Effector CD8-positive, alpha-beta T cell (primary cell): ENCODE data around the gene SOD3.

Experiments
- DNase-seq: peaks from one replicate; lab custom pipeline; 2025; lab: John Stamatoyannopoulos, UW

The SOD3 gene

DNA sequence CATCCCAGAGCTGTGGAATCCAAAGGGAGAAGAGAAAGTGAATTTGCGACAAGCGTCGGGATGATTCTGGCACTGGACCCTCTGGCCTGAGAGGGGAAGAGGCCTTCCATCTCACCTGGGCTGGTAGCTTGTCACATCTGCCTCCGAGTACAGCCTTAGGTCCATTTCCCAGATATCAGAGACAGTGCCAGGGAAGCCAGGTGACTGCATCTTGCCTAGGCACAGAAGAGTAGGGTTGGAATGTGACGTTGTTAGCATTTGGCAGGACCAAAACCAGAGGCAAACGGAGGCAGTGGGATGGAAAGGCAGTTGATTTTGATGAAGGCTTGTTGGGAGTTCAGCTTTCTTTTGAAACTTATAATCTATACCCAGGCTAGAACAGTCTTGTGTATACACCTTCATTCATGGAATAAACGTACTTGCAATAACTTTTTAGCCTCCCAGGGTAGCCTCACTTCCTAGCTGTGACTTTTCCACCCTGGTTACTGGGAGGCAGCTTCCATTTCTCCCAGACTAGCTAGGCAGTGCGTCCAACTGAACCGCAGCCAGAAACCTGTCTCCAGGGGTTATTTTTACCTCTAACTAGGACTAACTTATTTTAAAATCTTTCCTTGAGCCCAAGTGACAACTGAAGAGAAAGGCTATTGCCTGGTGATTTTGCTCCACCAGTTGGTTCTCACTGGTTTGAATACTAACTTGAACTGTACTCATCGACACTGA, 5.9 kb downstream of the SOD3 start:
- no peak for DNase-seq

DNA sequence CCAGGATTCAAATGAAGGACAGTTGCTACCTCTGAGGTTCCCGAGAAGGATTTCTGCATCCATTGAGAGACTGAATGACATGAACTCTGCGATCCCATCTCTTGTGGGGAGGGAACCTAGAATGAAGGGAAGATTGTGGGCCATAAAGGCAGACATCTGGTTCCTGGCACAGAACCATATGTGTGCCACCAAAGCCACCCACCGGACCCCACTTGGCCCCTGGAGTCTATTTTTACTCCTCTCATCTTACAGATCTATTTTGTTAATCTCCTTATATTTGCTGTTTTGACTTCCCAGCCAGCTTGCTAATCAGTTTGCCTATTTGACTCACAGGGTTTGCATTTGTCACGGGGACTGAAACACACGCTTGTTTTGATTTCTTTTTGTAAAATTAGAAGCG, 7.3 kb downstream of the SOD3 start:
- DNase-seq: no peak

DNA sequence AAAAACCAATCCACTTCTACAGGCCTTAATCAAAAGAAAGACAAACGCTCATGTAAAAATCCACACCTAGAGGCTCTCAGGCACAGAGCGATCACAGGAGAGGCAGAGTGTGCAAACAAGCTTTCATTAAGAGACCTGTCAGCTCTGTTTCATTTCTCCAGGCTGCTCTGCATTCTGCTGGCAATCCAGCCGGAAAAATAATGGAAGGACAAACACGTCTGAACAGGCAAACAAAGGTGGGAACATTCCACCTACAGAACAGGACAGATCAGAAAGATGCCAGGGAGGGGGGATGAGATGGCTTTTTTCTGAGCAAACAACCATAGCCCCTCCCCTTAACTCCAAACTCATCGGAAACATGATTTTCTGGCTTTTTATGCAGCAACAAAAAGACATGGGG, 9.7 kb downstream of the SOD3 start:
- no peak for DNase-seq

DNA sequence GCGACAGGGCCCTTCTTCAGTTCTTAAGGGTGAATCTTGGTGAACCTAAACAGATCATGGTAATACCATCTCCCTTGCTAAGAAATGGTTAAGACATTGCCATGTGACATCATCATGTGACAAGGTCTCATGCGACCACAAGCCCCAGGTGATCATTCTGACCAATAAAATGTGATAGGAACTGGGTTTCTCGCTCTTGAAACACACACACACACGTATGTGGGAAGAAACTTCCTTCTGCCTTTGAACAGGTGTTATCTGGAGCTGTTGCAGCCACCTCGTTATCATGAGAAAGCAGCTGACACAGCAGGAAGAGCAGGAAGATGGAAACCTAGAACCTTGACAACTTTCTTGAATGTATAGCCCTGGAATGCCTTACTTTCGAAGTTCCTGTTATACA, 10.2 kb downstream of the SOD3 start:
- no peak for DNase-seq

DNA sequence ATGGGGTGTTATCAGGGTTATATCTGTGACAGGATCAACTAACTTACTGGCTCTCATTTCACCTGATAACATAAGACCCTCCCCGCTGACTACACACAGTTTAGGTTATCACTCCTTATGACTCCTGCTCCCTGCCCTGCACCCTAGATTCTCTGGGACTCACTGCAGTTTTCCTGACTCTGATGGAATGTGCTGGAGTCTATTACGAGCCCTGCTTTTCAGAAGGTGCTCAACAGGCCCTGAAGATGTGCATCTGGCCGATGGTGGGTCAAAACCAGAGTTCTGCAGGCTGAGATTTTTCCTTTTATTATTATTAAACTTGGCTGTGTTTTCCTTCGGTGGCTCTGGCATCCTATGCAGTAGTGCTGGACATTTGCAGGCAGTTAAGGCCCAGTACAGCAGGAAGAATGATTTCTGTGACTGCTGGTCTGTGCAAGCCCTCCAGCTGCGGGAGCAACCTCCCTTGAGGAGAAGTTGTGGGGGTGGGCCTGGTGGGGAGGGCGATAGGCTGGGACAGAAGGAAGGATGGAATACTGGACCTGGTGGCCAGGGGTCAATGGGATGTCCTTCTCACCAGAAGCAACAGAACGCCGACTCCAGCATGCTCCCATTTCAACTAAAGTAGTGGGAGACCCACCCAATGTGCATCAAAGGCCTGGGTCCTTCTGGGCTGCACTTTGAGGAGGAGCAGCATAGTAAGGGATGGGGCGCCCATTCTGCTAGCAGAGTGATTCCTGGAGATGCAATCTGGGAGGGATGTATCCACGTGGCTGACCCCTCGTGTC, 11.0 kb downstream of the SOD3 start:
- DNase-seq: no peak

DNA sequence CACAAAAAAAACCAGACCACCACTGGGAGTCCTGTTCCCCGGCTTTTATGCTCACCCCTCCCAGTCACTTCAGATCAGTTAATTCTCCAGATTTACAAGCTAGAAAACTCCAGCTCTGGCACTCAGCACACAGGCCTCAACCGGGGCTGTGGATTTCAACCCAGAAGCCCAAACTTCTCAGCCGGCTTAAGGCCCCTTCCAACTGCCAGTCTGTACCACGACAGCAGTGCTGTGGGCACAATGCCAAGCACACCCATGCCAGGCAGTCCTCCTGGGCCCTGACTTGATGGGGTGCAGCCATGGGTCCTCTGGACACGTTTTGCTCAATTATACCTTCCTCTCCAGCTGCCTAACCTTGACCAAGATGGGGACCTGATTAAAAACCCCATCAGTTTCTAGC, 12.2 kb downstream of the SOD3 start:
- DNase-seq: no peak

DNA sequence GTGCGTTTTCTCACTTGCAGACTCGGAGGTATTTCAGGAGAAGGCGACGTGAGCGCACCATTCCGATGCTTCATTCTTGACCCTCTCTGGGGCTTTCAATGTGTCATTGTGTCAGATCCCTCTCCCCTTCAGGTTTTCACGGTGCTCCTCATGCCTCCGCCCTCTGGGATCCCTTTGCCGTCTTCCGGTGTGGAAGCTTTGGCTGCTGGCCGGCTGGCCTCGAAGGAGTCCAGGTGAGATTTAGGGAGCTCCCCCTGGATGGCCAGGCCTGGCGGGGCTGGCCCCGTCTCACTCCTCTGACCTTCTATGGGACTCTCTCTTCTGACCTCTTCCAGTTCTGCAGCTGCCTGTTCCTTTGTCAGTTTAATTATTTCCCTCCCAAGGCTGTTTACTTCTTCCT, 12.9 kb downstream of the SOD3 start:
- DNase-seq: no peak

DNA sequence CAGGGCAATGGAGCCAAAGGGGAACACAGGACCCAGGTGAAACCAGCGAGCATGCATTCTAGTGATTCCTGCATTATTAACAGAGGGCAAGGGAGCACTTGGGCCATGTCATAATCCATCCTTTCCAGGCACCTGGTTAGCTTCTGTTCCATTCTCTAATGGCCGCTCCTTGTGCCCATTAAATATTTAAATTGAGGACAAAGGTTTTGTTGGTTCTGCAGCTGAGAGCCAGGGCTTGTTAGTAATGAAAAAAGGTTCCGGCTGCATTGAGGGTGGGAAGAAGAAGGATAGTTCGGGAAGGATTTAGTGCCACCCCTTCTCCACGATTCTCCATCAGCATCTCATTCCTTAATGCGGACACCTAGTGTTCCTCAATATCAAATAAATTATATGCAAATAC, 13.6 kb downstream of the SOD3 start:
- DNase-seq: no peak

DNA sequence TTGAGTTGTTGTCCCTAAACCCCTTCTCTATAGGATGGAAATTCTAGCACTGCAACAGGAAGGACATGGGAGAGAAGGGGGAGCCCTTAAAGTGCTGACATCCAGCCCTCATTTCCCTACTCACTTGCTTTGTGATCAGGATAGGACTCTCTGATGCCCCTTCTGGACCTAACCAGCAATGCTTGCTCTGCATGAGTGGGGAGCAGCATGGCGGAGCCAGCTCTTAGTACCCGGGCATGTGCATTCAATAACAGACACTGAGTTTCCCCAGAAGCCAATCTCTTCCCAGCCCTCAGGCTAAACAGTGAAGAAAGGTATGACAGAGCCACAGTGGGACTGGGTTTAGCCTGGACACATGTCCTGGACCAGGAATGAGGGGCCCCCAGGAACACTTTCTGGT, 14.0 kb downstream of the SOD3 start:
- DNase-seq: no peak

DNA sequence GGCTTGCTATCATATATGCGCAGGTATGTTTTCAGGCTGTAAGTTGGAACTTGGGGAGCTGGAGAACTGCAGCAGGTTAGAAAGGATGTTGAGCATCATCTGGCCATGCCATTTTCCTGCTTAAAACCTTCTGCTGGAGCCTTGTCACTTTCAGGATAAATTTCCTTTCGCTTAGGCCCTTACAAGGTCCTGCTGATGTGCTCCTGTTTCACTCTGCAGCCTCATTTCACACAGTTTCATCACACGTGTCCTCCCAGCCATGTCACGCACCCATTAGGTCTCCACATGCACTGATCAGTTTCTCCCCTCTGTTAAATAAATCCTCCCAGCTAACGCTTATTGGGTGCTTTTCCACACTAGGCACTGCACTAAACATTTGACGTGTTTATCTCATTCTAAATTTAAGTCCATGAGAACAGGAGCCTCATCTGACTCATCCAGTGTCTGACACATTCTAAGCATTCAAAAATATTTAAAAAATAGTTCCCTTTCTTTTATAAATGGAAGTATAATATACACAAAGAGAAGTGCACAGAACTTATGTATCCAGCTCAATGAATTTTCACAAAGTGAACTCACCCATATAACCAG, 14.5 kb downstream of the SOD3 start:
- DNase-seq: no peak

DNA sequence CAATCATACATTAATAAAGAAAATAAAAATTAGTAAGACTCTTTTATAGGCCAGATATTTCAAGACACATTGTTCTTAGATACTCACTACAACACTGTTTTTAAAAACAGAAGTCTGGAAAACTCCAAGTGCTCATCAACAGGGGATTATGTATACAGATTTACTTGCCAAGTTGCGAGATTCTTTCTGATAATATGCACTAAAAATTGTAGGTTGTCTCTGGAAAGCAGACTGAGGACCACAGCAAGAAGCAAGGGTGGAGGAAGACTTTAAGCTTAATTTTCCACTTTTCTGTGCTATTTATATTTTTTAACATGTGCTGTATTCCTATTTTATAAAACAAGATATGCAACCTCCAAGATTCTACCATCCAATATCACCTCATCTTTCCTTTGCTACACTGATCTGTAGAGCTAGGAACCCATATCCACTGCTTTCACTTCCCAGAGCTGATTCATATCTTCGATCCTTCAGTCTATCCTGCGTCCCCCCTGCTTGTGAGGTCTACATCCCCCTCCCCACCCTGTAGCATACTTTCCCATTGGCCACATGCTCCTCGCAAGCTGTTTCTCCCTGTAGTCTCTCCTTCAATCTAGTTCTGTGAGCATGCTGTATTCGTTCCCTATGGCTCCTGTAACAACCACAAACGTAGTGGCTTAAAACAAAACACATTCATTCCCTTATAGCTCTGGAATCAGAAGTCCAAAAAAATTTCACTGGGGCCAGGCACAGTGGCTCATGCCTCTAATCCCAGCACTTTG, 15.7 kb downstream of the SOD3 start:
- DNase-seq: no peak

DNA sequence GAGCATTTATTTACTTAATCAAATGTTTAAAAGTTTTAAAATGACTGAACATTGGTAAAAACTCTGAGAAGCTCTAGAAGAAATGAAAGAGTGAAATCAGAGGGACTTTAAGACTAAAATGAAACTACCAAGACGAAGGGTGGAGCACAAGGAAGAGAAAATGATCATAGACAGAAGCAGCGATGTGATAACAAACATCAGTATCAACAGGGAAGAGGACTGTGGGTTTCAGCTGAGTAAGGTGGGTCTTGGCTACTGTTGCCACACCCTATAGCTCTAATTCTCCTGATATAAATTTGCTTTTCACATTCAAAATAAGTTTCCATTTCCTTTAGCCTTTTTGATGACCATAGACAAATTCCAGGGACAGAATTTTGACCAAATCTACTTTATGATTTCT, 18.4 kb downstream of the SOD3 start:
- DNase-seq: no peak

DNA sequence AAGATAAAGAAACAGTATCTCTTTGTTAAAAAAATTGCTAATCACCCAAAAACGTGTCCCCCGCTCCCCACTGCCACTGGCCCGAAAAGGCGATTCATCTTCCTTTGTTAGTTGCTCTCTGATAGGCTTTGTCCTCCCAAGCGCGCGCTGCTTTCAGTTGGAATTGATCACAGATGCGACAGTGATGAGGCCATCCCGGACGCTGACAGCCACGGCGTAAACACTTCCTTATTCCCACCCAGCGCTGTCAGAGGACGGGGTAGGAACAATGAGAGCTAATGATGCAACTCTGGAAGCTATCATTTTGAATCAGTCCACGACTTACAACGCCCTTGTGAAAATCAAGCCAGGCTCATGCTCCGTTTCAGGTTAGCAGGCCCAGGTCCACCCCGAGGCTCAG, 21.4 kb downstream of the SOD3 start:
- no peak for DNase-seq

DNA sequence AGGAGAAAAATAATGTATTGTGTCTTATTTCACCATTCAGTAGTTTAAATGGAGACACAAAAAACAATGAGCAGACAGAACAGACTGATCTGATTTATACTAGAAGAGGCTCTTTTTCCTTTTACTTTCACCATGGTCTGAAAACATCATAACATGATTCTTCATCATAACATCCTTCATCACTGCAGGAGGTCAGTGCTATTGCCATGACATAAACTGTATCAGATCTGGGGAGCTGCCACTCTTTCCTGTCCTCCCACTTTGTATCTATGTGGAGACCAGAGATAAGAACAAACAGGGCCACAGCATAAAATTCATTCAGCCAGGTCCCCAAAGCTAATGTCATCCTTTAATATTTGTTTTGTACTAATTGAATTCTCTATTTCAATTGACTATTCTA, 25.2 kb downstream of the SOD3 start:
- no peak for DNase-seq

DNA sequence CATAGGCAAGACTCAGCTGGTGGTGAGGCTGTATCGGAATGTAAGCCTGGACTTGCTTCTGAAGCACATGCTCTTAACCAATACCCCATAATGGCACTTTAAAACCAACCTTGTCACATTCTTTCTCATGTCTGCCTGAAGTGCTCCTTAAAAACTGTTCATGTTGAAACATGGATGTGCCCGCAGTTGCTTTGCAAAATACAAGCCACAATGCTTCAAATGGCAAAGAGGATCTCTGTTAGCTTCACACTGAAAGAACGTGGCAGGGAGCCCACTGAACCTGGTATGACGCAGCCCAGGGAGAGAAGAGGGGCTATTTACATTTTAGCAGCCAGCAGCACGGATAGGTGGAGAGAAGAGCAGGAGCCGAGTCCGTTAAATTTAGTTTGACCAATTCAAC, 29.3 kb downstream of the SOD3 start:
- no peak for DNase-seq

DNA sequence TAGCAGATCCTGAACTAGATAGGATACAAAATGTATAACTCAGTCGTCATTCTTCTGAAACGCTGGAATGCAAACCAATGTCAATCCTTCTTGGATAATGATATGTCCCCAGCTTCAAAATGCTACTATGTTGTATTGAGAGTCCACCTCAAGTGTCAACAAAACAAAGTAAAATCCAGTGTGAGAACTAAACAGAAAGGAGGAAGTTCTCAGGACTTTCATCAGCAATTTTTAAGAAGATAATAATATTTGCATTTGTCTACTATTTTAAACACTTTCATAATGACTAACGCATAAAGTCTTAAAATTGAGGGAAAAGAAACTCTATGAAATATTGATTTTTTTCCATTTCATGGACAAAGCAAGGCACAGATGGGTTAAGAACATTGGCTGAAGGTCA, 36.3 kb downstream of the SOD3 start:
- DNase-seq: no peak

DNA sequence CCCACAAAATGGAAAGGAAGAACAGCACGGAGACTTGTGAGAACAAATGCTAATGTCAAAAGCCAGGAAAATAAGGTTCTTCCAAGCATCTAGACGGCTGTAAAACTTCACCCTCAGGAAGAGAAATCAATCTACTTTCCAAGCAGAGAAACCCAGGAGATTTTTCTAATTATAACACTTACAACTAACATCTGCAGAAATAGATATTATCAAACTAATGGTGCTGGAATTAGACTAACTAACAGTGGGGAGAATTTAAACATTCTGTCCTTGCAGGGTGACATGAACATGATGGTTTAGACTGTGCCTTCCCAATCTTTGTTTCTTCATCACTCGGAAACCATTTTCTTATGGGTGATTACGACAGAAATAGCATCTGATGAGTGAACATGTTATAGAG, 40.3 kb downstream of the SOD3 start:
- DNase-seq: no peak

DNA sequence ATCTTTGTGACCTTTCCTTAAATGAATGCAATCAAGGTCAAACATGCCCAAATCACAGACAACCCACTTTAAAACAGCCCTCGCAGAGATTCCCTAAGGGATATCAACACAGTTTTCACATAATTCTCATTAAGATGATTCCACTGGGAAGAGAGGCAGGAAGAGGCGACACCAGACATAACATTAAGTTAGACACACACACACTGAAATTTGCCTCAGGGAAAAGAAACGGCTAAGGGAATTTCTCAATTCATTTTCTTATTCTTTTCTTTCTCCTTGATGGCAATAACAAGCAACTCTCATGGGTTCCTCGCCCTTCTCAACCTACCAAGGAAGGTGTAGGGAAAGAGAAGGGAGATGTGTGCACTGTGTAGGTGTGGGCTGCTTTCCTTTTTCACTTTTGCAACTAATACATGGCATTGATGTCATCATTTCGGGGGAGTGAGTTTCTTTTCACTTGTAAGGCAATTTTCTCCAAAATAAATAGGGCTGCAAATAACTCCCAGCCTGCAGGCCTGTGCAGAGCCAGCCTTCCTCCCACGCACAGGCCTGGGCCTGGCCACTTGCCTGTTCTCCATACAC, 41.4 kb downstream of the SOD3 start:
- DNase-seq: no peak

DNA sequence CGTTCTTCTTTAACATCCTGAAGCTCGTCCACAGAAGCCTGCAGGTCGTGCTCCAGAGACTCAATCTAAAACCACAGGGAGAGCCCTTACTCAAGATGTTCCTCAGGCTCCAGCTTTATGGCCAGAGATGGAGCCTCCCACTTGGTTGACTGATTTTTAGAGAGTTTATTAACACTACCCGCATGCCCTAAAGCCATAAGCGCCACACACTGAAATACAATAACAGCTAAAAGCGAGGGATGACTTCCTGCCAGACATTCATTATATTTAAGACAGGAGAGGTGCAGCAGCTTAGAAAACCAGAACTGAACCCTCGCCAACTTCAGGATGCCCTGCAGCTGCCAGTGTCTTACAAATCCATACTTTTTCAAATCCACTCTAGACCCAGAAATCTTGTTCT, 42.0 kb downstream of the SOD3 start:
- no peak for DNase-seq

DNA sequence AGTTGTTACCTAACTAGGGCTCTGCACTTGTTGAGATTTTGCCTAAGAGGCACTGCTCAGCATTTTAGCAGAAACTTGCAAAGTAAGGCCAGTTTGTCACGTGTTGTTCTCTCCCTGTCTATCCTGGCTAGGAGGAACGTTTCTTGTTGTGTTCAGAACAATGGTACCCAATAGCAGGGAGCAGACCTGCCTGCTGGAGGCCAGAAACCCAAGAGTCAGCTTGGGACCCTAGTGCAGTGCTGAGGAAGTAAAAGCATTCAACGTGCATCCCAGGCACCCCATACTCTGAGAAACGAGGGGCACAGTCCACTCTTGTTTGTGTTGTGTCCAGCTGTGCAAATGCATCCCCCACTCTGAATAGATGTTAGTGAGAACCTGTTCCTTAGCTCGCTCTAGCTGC, 42.4 kb downstream of the SOD3 start:
- DNase-seq: no peak

DNA sequence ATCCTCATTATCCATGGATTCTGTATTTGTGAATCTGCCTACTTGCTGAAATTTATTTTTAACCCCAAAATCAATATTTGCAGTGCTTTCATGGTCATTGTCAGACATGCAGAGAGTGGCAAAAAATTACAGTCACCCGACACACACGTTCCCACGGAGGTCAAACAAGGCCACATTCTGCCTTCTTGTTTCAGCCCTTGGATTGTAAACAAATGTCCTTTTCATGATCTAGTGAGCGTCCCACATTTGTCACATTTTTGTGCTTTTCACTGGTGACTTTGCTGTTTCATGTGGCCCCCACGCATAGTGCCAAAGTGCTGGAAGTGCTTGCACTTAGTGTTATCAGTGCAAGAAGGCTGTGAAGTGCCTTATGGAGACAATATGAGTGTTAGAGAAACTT, 45.0 kb downstream of the SOD3 start:
- DNase-seq: no peak

DNA sequence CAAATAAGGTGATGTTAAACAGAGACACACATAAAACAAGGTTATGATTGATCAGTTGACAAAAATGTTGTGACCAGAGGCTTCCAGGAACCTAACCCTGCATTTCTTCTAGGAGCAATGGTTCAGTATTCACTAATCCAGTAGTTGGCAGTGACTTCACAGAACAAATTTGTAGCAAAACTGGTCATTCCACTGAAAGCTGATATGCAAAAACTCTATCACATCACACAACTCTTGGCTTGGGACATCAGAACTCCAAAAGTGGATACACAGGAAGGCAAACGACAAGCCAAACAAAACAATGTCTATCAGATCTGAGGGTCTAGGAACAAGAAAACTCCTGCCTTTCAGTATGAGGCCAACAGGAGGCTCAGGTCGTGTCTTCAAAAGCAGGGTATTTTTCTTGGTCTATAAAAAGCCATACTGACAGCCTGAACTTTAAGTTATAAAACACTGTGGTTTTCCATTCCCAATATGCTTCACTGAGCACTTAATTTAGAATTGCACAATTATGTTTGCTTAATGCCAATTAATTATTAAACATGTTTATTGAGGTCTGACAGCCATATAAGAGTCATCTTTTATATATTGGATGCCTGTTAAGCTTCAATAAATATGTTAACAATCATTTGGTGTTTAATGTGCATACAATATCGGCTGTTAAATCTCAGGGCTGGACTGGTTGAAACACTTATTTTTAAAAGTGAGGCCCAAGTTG, 45.6 kb downstream of the SOD3 start:
- DNase-seq: no peak
